ENCODE measurements around the gene SCIMP.

SCIMP gene

GRCh38 chr17:5269241-5269960 is 34.7 kb upstream of the SCIMP start:
- POLR2A ChIA-PET = interaction anchor here (0.7 kb wide), 1 partner anchor 12 kb away, joined by 3 read pairs; the partner anchor contains the start of gene RABEP1

GRCh38 chr17:5264893-5265292 is 30.2 kb upstream of the SCIMP start:
- DNase-seq (ENCODE audit: extremely low spot score) = no peak
- CTCF ChIA-PET = no interaction called here
- TF ChIP-seq FOXM1 (IDR thresholded peaks at IDR 0.05; ENCODE audit: borderline replicate concordance) (no peak), HDGF (IDR thresholded peaks at IDR 0.05; ENCODE audit: borderline replicate concordance) (no peak), SP1 (IDR thresholded peaks at IDR 0.05) (no peak), FOXK2 (IDR thresholded peaks at IDR 0.05) (no peak), LEF1 (IDR thresholded peaks at IDR 0.05; ENCODE audit: borderline replicate concordance) (no peak), BHLHE40 (IDR thresholded peaks at IDR 0.05; ENCODE audit: borderline replicate concordance) (no peak), PKNOX1 (IDR thresholded peaks at IDR 0.05) (no peak), ARNT (IDR thresholded peaks at IDR 0.05) (no peak), ELF4 (IDR thresholded peaks at IDR 0.05) (no peak), SUZ12 (IDR thresholded peaks at IDR 0.05) (no peak), NFRKB (IDR thresholded peaks at IDR 0.05) (no peak), CTBP1 (IDR thresholded peaks at IDR 0.05; ENCODE audit: borderline replicate concordance) (no peak), FOXA1 (IDR thresholded peaks at IDR 0.05) (no peak), TARDBP (IDR thresholded peaks at IDR 0.05) (no peak), L3MBTL2 (conservative IDR thresholded peaks at IDR 0.05) (no peak), ZNF384 (IDR thresholded peaks at IDR 0.05) (no peak)
- POLR2A ChIA-PET = no interaction called here

More at GRCh38 chr17:5269241-5269960, 34.7 kb upstream of the SCIMP start:
- CTCF ChIA-PET = no interaction called here
- no peak for DNase-seq (ENCODE audit: extremely low spot score)
- no peak for TF ChIP-seq ZNF384 (IDR thresholded peaks at IDR 0.05)
- no peak for TF ChIP-seq ARNT (IDR thresholded peaks at IDR 0.05)
- no peak for TF ChIP-seq FOXM1 (IDR thresholded peaks at IDR 0.05; ENCODE audit: borderline replicate concordance)
- TF ChIP-seq TARDBP (IDR thresholded peaks at IDR 0.05) = no peak
- TF ChIP-seq LEF1 (IDR thresholded peaks at IDR 0.05; ENCODE audit: borderline replicate concordance) = no peak
- no peak for TF ChIP-seq FOXK2 (IDR thresholded peaks at IDR 0.05)
- TF ChIP-seq SUZ12 (IDR thresholded peaks at IDR 0.05) = no peak
- no peak for TF ChIP-seq FOXA1 (IDR thresholded peaks at IDR 0.05)
- TF ChIP-seq ELF4 (IDR thresholded peaks at IDR 0.05) = no peak
- no peak for TF ChIP-seq NFRKB (IDR thresholded peaks at IDR 0.05)
- TF ChIP-seq CTBP1 (IDR thresholded peaks at IDR 0.05; ENCODE audit: borderline replicate concordance) = no peak
- no peak for TF ChIP-seq PKNOX1 (IDR thresholded peaks at IDR 0.05)
- TF ChIP-seq HDGF (IDR thresholded peaks at IDR 0.05; ENCODE audit: borderline replicate concordance) = no peak
- TF ChIP-seq SP1 (IDR thresholded peaks at IDR 0.05) = no peak
- TF ChIP-seq L3MBTL2 (conservative IDR thresholded peaks at IDR 0.05) = no peak
- TF ChIP-seq BHLHE40 (IDR thresholded peaks at IDR 0.05; ENCODE audit: borderline replicate concordance) = no peak

- ChIA-PET POLR2A (no interaction called here), CTCF (no interaction called here)
- TF ChIP-seq NFRKB (IDR thresholded peaks at IDR 0.05) (no peak), FOXA1 (IDR thresholded peaks at IDR 0.05) (no peak), SUZ12 (IDR thresholded peaks at IDR 0.05) (no peak), FOXK2 (IDR thresholded peaks at IDR 0.05) (no peak), ELF4 (IDR thresholded peaks at IDR 0.05) (no peak), CTBP1 (IDR thresholded peaks at IDR 0.05; ENCODE audit: borderline replicate concordance) (no peak), HDGF (IDR thresholded peaks at IDR 0.05; ENCODE audit: borderline replicate concordance) (no peak), PKNOX1 (IDR thresholded peaks at IDR 0.05) (no peak)
- DNase-seq (ENCODE audit: extremely low spot score) = no peak
These were observed 28.8 kb upstream of the SCIMP start for GRCh38 chr17:5263441-5263840.

DNA sequence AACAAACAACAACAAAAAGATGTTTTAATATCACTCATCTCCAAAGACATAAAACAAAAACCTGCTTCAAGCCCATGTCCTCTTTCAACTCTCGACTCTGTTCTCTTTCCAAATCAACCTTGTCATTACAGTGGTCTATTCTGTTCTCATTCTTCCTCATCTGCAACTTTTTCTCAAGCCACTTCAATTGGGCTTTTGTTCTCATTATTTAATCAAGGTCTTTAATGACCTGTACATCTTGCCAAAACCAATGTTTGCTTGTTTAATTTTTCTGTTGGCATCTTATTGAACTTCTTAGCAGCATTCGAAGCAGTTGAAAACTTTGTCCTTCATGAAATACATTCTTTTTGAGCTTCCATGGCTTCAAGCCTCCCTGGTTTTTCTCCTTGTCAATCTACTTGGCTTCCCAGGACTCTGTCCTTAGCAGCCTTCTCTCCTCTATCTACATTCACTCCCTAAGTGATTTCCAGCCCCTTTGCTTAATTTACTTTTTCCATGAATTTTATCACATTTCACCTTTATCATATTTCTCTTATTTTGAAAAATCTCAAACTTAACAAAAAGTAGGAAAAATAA is 27.8 kb upstream of the SCIMP start:
- ChIA-PET POLR2A (no interaction called here), CTCF (no interaction called here)
- DNase-seq (ENCODE audit: extremely low spot score) = no peak
- TF ChIP-seq ELF4 (IDR thresholded peaks at IDR 0.05) (no peak), FOXM1 (IDR thresholded peaks at IDR 0.05; ENCODE audit: borderline replicate concordance) (no peak), ZNF384 (IDR thresholded peaks at IDR 0.05) (no peak), BHLHE40 (IDR thresholded peaks at IDR 0.05; ENCODE audit: borderline replicate concordance) (no peak), FOXA1 (IDR thresholded peaks at IDR 0.05) (no peak)

DNA sequence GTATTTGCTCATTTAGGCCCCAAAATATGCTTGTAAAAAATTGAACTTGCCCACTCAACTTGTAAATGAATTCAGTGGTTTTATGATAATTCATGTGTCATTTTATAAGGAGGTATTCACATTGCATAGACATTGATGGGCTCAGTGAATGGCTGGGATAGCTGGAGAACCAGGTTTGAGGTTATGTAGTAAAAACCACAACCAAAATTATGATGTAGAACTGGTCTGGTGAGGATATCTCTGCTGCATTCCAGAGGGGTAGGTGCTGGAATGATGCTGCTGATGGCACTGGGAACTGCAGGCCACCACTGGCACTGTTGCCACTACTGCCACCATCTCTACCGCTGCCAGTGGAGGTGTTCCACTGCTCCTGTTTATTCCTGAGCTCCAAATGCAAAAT is 25.9 kb upstream of the SCIMP start:
- DNase-seq (ENCODE audit: extremely low spot score) = no peak
- CTCF ChIA-PET = no interaction called here

More for the DNA sequence above, 25.9 kb upstream of the SCIMP start:
- TF ChIP-seq FOXM1 (IDR thresholded peaks at IDR 0.05; ENCODE audit: borderline replicate concordance) = no peak
- no peak for TF ChIP-seq TARDBP (IDR thresholded peaks at IDR 0.05)
- no peak for TF ChIP-seq FOXA1 (IDR thresholded peaks at IDR 0.05)
- no peak for TF ChIP-seq CTBP1 (IDR thresholded peaks at IDR 0.05; ENCODE audit: borderline replicate concordance)
- TF ChIP-seq SUZ12 (IDR thresholded peaks at IDR 0.05) = no peak
- no peak for TF ChIP-seq HDGF (IDR thresholded peaks at IDR 0.05; ENCODE audit: borderline replicate concordance)
- TF ChIP-seq PKNOX1 (IDR thresholded peaks at IDR 0.05) = no peak
- no peak for TF ChIP-seq ZNF384 (IDR thresholded peaks at IDR 0.05)
- TF ChIP-seq BHLHE40 (IDR thresholded peaks at IDR 0.05; ENCODE audit: borderline replicate concordance) = no peak
- no peak for TF ChIP-seq SP1 (IDR thresholded peaks at IDR 0.05)
- TF ChIP-seq L3MBTL2 (conservative IDR thresholded peaks at IDR 0.05) = no peak
- no peak for TF ChIP-seq FOXK2 (IDR thresholded peaks at IDR 0.05)
- TF ChIP-seq ELF4 (IDR thresholded peaks at IDR 0.05) = no peak
- no peak for TF ChIP-seq LEF1 (IDR thresholded peaks at IDR 0.05; ENCODE audit: borderline replicate concordance)
- no peak for TF ChIP-seq ARNT (IDR thresholded peaks at IDR 0.05)
- POLR2A ChIA-PET = no interaction called here

All from HEK293T (cell line).